Thyroid gland (tissue), 4 donors: ENCODE results near the gene PCDH15.

ENCODE experiments used
- CTCF ChIP-seq, 6 experiments: fragments of 200-600 bp in 3 of 6; fragments of 450-650 bp in 3 of 6; sonication (generic) in 3 of 6; IDR thresholded peaks; one replicate each; pipeline ENCODE4 v1.5.1; 2016 to 2019; ENCODE audit warnings: antibody characterized with exemption in 6 of 6, mild to moderate bottlenecking in 2 of 6, inconsistent platforms in 1 of 6, moderate library complexity in 1 of 6
- POLR2A ChIP-seq, 2 donors: fragments of 450-650 bp; IDR thresholded peaks; one replicate each; pipeline ENCODE4 v1.6.1; 2017; ENCODE audit warnings: antibody characterized with exemption in 2 of 2, mild to moderate bottlenecking in 2 of 2, moderate library complexity in 1 of 2

GRCh38 chr10:54833029-54833428 is 32.0 kb upstream of the PCDH15 start:
- TF ChIP-seq CTCF (IDR thresholded peaks at IDR 0.05) (no peak), POLR2A (IDR thresholded peaks at IDR 0.05) (no peak)
